Sigmoid colon (tissue), 7 donors: ENCODE data around the gene LBR. TPM values are rescaled to one million over a fixed set of nuclear protein-coding genes. Genes with fewer than 3 reads are reported as not detected.
A peak's percentile ranks its signal among the peaks of the same experiment; 100 is the strongest.

Experiments used
- DNase-seq: peaks from one replicate; pipeline ENCODE4 v3.0.0-alpha.2; 2019
- H3K27ac ChIP-seq, 4 donors: fragments of 200-600 bp; sonication (generic); one replicate each; pipeline ENCODE4 v1.5.1; 2016 to 2019; ENCODE audit warnings: mild to moderate bottlenecking in 1 of 4
- H3K27me3 ChIP-seq, 3 donors: fragments of 200-600 bp; sonication (generic); one replicate each; pipeline ENCODE4 v1.5.1; 2019; ENCODE audit warnings: mild to moderate bottlenecking in 1 of 3
- H3K36me3 ChIP-seq, 4 donors: fragments of 200-600 bp; sonication (generic); one replicate each; pipeline ENCODE4 v1.5.1; 2016 to 2019
- H3K4me1 ChIP-seq, 4 donors: fragments of 200-600 bp; sonication (generic); one replicate each; pipeline ENCODE4 v1.5.1; 2017 to 2019
- H3K4me3 ChIP-seq, 4 donors: fragments of 200-600 bp; sonication (generic); one replicate each; pipeline ENCODE4 v1.5.1; 2017 to 2019; ENCODE audit warnings: mild to moderate bottlenecking in 2 of 4, moderate library complexity in 1 of 4
- H3K9me3 ChIP-seq, 4 donors: fragments of 200-600 bp in 3 of 4; sonication (generic) in 3 of 4; one replicate each; pipeline versions ENCODE4 v1.5.1 to v1.6.1; 2013 to 2019
- EP300 ChIP-seq, 4 donors: sonication (generic); formaldehyde crosslinking; IDR thresholded peaks; one replicate each; pipeline ENCODE4 v1.6.1; 2017; ENCODE audit warnings: antibody characterized with exemption in 4 of 4
- POLR2A ChIP-seq, 2 donors: fragments of 450-650 bp; IDR thresholded peaks; one replicate each; pipeline ENCODE4 v1.6.1; 2016; ENCODE audit warnings: antibody characterized with exemption in 2 of 2, mild to moderate bottlenecking in 2 of 2, moderate library complexity in 2 of 2
- POLR2AphosphoS5 ChIP-seq, 4 donors: sonication (generic); formaldehyde crosslinking; IDR thresholded peaks; one replicate each; pipeline ENCODE4 v1.6.1; 2017; ENCODE audit warnings: antibody characterized with exemption in 4 of 4
- WGBS, 2 donors: extraction: QIAGEN DNeasy Blood & Tissue Kit; methylation state at CpG; one replicate each; pipeline ENCODE4 v1.1.7; 2013; 5-methylcytosine and 5-hydroxymethylcytosine counted together
- intact Hi-C: fragments of 100-400 bp; cut with DNase I; formaldehyde crosslinking; loops from one replicate; pipeline ENCODE4 v1.15.1; 2023
- polyA plus RNA-seq, 3 donors: library from polyadenylated mRNA; stranded (reverse); fragments of 200-250 nt; gene quantifications; one replicate each; pipeline ENCODE4 v1.2.3, GENCODE V29; 2013
- total RNA-seq, 4 donors: library from RNA; depleted of rRNA; stranded (reverse); fragments of >200 nt; gene quantifications; one replicate each; pipeline ENCODE4 v1.1.0, GENCODE V29; 2016
- TF ChIP-seq, protein P1 (sequence below), 4 experiments: fragments of 450-650 bp in 3 of 4; fragments of 200-600 bp in 1 of 4; IDR thresholded peaks; one replicate each; pipeline ENCODE4 v1.5.1; 2016 to 2019; ENCODE audit warnings: antibody characterized with exemption in 4 of 4, mild to moderate bottlenecking in 3 of 4, moderate library complexity in 2 of 4
- donor health status: healthy with polysubstance abuse.
- donor health status: Bipolar disorder and iron deficiency.
- donor health status: healthy.

The LBR gene
- 100 to 1,000 TPM; 134 to 195 (median 169) TPM for total RNA-seq
- 10 to 100 TPM in 1 of 3 donors, 1 to 10 TPM in 2; 5.4 to 62.2 (median 6.9) TPM for polyA plus RNA-seq

DNA sequence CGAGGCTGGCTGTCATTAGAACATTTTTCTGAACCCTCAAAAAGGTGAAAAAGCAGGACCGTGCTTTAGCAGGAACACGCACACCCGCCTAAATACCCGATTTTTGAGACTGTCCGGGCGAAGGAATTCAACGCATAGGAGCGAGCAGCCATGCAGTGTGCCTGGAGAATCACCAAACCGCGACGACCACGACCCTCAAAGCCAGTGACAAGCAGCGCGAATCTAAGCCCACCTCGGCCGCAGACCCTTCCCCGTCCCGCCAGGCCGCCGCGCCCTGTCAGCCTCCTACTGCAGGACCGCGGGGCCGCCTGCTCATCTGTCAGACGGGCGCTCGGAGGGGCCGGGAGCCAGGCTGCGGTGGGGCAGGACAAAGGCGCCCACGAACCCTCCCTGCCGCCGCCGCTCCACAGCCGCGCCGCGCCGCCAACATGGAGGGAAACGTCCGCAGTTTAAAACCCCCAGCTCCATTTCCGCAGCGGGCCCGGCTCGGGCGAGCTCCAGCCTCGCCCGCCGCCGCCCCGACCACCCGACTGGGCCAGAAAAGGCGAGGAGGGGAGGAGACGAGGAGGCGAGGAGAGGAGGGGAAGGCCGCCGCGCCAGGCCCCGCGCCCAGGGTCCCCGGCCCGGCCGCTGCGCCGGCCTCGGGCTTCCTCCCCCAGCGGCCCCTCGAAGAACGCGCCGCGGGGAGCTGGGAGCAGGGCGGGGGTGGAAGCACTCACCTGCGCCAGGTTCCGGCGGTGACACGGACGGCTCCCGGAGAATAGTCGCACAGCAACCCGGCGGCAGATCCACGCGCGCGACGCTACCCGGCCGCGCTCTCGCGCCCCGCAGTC lies at the start of gene LBR:
LBR (minus strand) TSS at position 804 of the 833 bp plus-strand sequence. CDS start 3,963 bp downstream, outside the sequence.
- TF ChIP-seq EP300 (IDR thresholded peaks at IDR 0.05): no peak
- peak in 3 of 4 donors; percentile 6 to 95 (median 88) for TF ChIP-seq POLR2AphosphoS5 (IDR thresholded peaks at IDR 0.05)
- peak in 1 of 2 donors; percentile 7 for TF ChIP-seq POLR2A (IDR thresholded peaks at IDR 0.05)
- peak; percentile 77 for DNase-seq
- Histone ChIP-seq H3K27ac (peak within 1 kb of the TSS; percentile 95 to 100 (median 98)), H3K36me3 (no peaks in the 10 kb centered on the region), H3K27me3 (no peaks in the 10 kb centered on the region), H3K4me3 (peak within 1 kb of the TSS; percentile 89 to 100 (median 94)), H3K4me1 (peaks cover 0 to 48% (median 39%) of the 10 kb centered on the region in 4 donors), H3K9me3 (no peaks in the 10 kb centered on the region)
- intact Hi-C loops: loop anchor here (5.0 to 10.0 kb wide), 3 partner anchors 495 to 637 kb away; partner anchors contain the start of genes H3-3A, PYCR2 and SDE2
- 0% methylated on average over 94 of the region's 94 CpGs for WGBS, 2 donors

DNA sequence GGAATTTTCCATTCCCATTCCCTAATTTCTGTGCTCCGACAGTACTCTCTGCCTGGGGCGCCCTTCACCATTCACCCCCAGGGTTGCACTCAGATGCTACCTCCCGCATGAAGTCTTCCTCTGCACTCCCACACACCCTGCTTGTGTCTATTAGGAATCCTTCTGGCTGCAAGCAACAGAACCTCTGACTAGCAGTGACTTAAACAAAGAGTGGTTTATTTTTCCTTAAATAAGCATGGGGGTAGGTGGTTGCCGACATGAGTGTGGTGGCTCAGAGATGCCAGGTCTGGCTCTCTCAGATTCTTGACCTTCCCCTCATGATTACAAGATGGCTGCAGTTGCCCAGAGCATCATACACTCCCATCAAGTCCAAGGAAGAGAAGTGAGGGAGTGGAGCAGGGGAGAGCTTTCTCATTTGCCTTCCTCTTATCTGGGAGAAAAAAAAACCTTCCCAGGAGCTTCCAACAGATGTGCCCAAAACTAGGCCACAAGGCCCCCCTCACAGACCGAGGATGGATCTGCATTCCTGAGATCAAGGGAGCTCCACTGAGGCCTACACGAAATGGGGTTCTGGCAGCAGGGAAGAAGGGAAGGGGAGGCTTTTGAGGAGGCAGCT lies 49.6 kb upstream of the LBR start:
- intact Hi-C loops: loop anchor here (5.0 kb wide), 1 partner anchor 175 kb away; the partner anchor contains the start of gene ENAH
- H3K4me1 ChIP-seq: peaks cover 0 to 66% (median 57%) of the 10 kb centered on the region in 4 donors
- 91 to 97% methylated on average over 6 of the region's 6 CpGs for WGBS, 2 donors
- H3K27me3 ChIP-seq: no peaks in the 10 kb centered on the region
- no peak for DNase-seq
- no peak overlapping the region for H3K4me3 ChIP-seq
- TF ChIP-seq EP300 (IDR thresholded peaks at IDR 0.05) (no peak), POLR2AphosphoS5 (IDR thresholded peaks at IDR 0.05) (no peak), POLR2A (IDR thresholded peaks at IDR 0.05) (no peak)
- TF ChIP-seq, protein P1, sequence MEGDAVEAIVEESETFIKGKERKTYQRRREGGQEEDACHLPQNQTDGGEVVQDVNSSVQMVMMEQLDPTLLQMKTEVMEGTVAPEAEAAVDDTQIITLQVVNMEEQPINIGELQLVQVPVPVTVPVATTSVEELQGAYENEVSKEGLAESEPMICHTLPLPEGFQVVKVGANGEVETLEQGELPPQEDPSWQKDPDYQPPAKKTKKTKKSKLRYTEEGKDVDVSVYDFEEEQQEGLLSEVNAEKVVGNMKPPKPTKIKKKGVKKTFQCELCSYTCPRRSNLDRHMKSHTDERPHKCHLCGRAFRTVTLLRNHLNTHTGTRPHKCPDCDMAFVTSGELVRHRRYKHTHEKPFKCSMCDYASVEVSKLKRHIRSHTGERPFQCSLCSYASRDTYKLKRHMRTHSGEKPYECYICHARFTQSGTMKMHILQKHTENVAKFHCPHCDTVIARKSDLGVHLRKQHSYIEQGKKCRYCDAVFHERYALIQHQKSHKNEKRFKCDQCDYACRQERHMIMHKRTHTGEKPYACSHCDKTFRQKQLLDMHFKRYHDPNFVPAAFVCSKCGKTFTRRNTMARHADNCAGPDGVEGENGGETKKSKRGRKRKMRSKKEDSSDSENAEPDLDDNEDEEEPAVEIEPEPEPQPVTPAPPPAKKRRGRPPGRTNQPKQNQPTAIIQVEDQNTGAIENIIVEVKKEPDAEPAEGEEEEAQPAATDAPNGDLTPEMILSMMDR (IDR thresholded peaks at IDR 0.05): no peak
- no peaks in the 10 kb centered on the region for H3K9me3 ChIP-seq
- H3K27ac ChIP-seq: peak overlapping the region in 3 of 4 donors; percentile 46 to 65 (median 58)
- H3K36me3 ChIP-seq: no peaks in the 10 kb centered on the region

DNA sequence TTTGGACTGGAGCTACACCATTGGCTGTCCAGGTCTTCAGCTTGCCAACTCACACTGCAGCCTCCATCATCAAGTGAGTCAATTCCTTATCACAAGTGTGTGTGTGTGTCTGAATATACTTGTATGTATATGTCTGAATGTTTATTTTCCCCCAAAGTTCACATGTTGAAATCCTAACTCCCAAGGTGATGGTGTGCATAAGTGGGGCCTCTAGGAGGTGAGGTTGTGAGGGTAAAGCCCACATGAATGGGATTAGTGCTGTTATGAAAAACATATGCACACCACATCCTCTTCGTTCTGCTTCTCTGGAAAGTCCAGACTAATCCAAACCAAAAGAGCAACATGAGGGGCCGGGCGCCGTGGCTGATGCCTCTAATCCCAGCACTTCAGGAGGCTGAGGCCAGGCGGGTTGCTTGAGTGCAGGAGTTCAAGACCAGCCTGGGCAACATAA lies 48.7 kb upstream of the LBR start:
- peaks cover 0 to 57% (median 48%) of the 10 kb centered on the region in 4 donors for H3K4me1 ChIP-seq
- no peaks in the 10 kb centered on the region for H3K36me3 ChIP-seq
- no peaks in the 10 kb centered on the region for H3K27me3 ChIP-seq
- TF ChIP-seq EP300 (IDR thresholded peaks at IDR 0.05): no peak
- TF ChIP-seq POLR2A (IDR thresholded peaks at IDR 0.05): no peak
- no peak for TF ChIP-seq POLR2AphosphoS5 (IDR thresholded peaks at IDR 0.05)
- TF ChIP-seq, protein P1 (IDR thresholded peaks at IDR 0.05): no peak
- peak overlapping the region in 1 of 4 donors; percentile 65 for H3K27ac ChIP-seq
- 67 to 72% methylated on average over 5 of the region's 5 CpGs for WGBS, 2 donors
- DNase-seq: peak; percentile 47
- intact Hi-C loops: loop anchor here (5.0 kb wide), 1 partner anchor 176 kb away; the partner anchor contains the start of gene ENAH
- H3K9me3 ChIP-seq: no peaks in the 10 kb centered on the region
- no peak overlapping the region for H3K4me3 ChIP-seq

DNA sequence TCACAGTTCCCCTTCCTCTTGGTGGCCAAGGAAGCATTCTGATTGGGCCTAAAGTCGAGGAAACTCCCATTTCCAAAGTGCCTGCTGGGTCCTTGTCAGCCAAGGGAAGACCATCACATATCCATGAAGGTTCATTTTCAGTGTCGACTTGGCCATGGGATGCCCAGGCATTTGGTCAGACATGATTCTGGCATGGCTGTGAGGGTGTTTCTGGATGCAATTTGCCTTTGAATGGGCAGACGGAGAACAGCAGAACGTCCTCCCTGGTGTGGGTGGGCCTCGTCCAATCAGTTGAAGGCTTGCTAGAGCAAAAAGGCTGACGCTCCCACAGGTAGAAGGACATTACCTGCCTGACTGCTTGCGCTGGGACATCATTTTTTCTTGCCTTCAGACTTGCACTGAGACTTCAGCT lies 48.3 kb upstream of the LBR start:
- DNase-seq: peak; percentile 48
- intact Hi-C loops: loop anchor here (5.0 kb wide), 1 partner anchor 176 kb away; the partner anchor contains the start of gene ENAH
- Histone ChIP-seq H3K4me3 (no peak overlapping the region), H3K27ac (peak overlapping the region in 1 of 4 donors; percentile 65), H3K27me3 (no peaks in the 10 kb centered on the region), H3K9me3 (no peaks in the 10 kb centered on the region), H3K4me1 (peaks cover 0 to 53% (median 47%) of the 10 kb centered on the region in 4 donors), H3K36me3 (no peaks in the 10 kb centered on the region)
- TF ChIP-seq POLR2A (IDR thresholded peaks at IDR 0.05): no peak
- TF ChIP-seq POLR2AphosphoS5 (IDR thresholded peaks at IDR 0.05): no peak
- no peak for TF ChIP-seq EP300 (IDR thresholded peaks at IDR 0.05)
- TF ChIP-seq, protein P1 (IDR thresholded peaks at IDR 0.05): no peak
- 94% methylated on average over 7 of the region's 7 CpGs for WGBS, 2 donors
